GM21360 (cell line): ENCODE measurements around the gene SMIM3.
"Not testable (repeated sequence)": the region's sequence is repeated elsewhere in the genome, so short reads cannot be mapped to it uniquely, and the experiment has no call there.

Source experiments
- ATAC-seq: cut with Tn5 transposase; IDR thresholded peaks from one replicate; pipeline ENCODE4 v1.9.1; 2021; ENCODE audit warnings: mild to moderate bottlenecking, moderate library complexity; ENCODE audit not compliant: unreplicated experiment

SMIM3 gene

GRCh38 chr5:150791536-150791935 lies 13.0 kb downstream of the SMIM3 start:
- no peak for ATAC-seq

DNA sequence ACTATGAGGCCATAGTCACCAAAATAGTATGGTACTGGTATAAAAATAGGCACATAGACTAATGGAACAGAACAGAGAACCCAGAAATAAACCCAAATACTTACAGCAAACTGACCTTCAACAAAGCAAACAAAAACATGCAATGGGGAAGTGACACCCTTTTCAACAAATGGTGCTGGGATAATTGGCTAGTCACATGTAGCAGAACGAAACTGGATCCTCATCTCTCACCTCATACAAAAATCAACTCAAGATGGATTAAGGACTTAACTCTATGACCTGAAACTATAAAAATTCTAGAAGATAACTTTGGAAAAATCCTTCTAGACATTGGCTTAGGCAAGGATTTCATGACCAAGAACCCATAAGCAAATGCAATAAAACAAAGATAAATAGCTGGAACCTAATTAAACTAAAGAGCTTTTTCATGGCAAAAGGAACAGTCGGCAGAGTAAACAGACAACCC lies 14.9 kb downstream of the SMIM3 start:
- not testable (repeated sequence) for ATAC-seq

GRCh38 chr5:150794927-150795326 lies 16.4 kb downstream of the SMIM3 start:
- no peak for ATAC-seq

- no peak for ATAC-seq
These were observed 18.8 kb downstream of the SMIM3 start for GRCh38 chr5:150797384-150797783.

DNA sequence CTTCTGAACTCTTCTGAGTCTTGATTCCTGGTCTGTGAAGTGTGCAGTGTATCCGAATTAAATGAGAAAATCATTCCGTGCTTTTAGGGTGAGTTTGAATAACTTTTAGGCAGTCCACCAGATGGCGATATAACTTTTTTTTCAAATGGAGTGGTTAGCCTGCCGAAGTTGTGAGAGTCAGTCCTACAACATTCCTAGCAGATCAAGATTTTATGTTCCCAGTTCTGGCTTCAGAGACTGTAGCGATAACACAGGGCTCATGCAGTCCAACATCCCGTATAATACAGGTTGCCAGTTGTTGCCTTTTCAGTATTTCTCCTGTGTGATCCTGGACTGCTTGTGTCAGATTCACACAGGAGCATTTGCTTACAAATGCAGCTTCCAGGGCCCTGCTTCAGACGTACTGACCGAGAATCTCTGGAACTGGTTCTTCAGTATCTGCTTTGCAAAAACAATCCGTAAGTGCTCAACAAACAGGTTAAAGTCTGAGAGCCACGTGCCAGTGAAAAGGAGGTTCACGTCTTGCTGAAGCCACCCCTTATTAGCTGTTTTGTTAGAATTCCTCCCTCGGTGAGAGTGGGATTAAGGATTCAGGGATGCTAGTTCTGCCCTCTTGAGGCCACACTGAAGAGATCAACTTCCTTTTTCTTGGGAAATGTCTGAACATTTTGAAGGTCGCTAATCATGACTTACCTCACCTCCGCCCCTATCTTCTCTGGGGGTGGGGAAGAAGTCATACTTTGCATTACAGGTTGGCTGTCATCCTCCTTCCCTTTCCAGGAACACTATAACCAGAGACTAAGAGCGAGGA lies 22.8 kb downstream of the SMIM3 start:
- ATAC-seq = no peak

- ATAC-seq = no peak
These were observed 25.8 kb downstream of the SMIM3 start for GRCh38 chr5:150804388-150804787.

GRCh38 chr5:150809363-150809762 lies 30.8 kb downstream of the SMIM3 start:
- ATAC-seq = no peak

- no peak for ATAC-seq
These were observed 36.5 kb downstream of the SMIM3 start for GRCh38 chr5:150815010-150815409.

GRCh38 chr5:150816946-150817345 lies 38.4 kb downstream of the SMIM3 start:
- ATAC-seq = no peak

GRCh38 chr5:150829744-150830143 lies 51.2 kb downstream of the SMIM3 start:
- no peak for ATAC-seq

- not testable (repeated sequence) for ATAC-seq
These were observed 53.3 kb downstream of the SMIM3 start for GRCh38 chr5:150831821-150832220.

DNA sequence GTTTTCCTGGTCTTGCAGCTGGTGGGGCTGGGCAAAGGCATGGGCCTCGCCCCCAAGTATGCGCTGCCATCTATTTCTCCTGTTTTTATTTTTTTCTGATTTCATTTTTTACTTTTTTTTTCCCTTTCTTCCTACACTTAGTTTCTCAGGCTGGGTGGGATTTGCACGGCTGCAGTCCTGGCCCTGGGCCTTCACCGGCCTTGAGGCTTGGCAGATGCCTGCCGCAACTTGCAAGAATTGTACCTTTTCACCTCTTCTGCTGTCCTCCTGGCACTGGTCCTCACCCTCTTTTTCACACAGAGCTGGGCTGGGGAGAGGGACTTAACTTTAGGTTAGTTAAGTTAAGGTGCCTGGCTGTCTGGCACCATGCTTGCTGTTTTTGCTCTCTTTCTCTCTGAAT lies 57.5 kb downstream of the SMIM3 start:
- no peak for ATAC-seq

GRCh38 chr5:150836703-150837102 lies 58.1 kb downstream of the SMIM3 start:
- ATAC-seq = no peak

- ATAC-seq = not testable (repeated sequence)
These were observed 66.8 kb downstream of the SMIM3 start for GRCh38 chr5:150845185-150845859.

GRCh38 chr5:150846308-150846653 lies 67.7 kb downstream of the SMIM3 start, which contains the start of gene IRGM:
Gene IRGM (plus strand): TSS chr5:150846521. CDS start chr5:150848124, 1,603 bp downstream.
- ATAC-seq = not testable (repeated sequence)
